ENCODE data around the gene C20orf144.
A peak's percentile ranks its signal among the peaks of the same experiment; 100 is the strongest.

The C20orf144 gene

DNA sequence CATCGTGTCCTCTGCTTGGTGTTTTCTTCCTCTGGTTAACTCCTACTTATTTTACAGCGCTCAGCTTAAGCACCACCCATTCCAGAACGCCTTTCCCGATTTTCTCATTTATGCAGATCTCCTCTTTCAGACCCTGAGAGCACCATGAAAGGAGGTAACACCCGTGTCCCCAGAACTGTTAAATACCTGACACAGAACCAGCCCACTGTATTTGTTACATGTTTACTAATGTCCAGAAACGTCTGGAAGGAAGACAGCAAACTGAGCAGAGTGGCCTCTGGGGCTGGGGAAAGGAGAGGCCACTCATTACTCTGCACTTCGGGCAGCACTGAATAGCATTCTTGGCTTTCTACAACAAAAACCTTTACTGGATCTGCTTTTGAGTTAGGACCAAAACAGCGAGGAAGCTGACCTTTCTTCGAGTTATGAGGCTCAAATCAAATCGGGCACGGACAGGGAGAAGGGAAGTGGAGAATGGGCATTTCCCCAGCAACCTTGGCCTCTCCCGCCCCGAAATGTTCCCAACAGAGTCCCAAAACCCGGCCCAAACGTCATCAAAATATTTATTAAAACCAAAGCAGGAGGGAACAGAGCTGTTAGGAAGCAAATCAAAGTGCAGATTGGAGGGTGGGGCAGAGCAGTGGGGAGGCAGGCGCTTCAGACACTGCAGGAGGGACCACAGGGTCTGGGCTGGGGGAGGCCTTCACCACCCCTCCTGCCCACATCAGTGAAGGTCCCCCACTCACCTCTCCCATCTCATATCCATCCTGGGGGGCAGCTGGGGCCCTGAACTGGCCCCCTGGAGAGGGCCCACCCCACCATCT is 13.2 kb downstream of the C20orf144 start:
- no peak for DNase-seq
- peak overlapping the region; percentile 1 for H3K27ac Mint-ChIP-seq
- no peaks in the 10 kb centered on the region for H3K27me3 Mint-ChIP-seq (ENCODE audit: low read depth, poor library complexity)
- TF ChIP-seq, protein P1, sequence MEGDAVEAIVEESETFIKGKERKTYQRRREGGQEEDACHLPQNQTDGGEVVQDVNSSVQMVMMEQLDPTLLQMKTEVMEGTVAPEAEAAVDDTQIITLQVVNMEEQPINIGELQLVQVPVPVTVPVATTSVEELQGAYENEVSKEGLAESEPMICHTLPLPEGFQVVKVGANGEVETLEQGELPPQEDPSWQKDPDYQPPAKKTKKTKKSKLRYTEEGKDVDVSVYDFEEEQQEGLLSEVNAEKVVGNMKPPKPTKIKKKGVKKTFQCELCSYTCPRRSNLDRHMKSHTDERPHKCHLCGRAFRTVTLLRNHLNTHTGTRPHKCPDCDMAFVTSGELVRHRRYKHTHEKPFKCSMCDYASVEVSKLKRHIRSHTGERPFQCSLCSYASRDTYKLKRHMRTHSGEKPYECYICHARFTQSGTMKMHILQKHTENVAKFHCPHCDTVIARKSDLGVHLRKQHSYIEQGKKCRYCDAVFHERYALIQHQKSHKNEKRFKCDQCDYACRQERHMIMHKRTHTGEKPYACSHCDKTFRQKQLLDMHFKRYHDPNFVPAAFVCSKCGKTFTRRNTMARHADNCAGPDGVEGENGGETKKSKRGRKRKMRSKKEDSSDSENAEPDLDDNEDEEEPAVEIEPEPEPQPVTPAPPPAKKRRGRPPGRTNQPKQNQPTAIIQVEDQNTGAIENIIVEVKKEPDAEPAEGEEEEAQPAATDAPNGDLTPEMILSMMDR (IDR thresholded peaks at IDR 0.05) = no peak
- H3K4me3 Mint-ChIP-seq = peak overlapping the region; percentile 80
- no peaks in the 10 kb centered on the region for H3K9me3 Mint-ChIP-seq
- peaks cover 30% of the 10 kb centered on the region for H3K36me3 Mint-ChIP-seq (ENCODE audit: low read depth)
- H3K4me1 Mint-ChIP-seq = peaks cover 42% of the 10 kb centered on the region

DNA sequence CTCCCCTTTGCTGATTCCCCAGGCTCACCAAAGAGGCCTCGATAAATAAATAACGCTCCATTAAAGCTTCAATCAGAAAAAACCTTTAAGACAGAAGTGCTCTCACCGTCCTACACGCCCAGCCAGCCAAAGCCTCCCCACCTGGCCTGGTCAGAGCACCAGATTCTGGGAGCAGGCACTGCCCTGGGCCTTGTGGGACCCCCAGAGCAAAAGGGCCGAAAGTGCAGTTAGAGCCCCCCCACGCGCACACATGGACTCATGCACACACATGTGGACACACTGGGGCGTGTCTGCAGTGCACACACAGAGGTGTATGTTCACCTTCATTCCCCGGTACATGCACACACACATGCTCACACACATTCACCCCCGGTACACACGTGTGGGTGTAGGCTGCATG is 14.0 kb downstream of the C20orf144 start:
- Mint-ChIP-seq H3K27ac (no peak overlapping the region), H3K9me3 (no peaks in the 10 kb centered on the region), H3K36me3 (ENCODE audit: low read depth) (peaks cover 30% of the 10 kb centered on the region), H3K27me3 (ENCODE audit: low read depth, poor library complexity) (no peaks in the 10 kb centered on the region), H3K4me3 (no peak overlapping the region), H3K4me1 (peaks cover 42% of the 10 kb centered on the region)
- DNase-seq = no peak
- TF ChIP-seq, protein P1 (IDR thresholded peaks at IDR 0.05) = no peak

DNA sequence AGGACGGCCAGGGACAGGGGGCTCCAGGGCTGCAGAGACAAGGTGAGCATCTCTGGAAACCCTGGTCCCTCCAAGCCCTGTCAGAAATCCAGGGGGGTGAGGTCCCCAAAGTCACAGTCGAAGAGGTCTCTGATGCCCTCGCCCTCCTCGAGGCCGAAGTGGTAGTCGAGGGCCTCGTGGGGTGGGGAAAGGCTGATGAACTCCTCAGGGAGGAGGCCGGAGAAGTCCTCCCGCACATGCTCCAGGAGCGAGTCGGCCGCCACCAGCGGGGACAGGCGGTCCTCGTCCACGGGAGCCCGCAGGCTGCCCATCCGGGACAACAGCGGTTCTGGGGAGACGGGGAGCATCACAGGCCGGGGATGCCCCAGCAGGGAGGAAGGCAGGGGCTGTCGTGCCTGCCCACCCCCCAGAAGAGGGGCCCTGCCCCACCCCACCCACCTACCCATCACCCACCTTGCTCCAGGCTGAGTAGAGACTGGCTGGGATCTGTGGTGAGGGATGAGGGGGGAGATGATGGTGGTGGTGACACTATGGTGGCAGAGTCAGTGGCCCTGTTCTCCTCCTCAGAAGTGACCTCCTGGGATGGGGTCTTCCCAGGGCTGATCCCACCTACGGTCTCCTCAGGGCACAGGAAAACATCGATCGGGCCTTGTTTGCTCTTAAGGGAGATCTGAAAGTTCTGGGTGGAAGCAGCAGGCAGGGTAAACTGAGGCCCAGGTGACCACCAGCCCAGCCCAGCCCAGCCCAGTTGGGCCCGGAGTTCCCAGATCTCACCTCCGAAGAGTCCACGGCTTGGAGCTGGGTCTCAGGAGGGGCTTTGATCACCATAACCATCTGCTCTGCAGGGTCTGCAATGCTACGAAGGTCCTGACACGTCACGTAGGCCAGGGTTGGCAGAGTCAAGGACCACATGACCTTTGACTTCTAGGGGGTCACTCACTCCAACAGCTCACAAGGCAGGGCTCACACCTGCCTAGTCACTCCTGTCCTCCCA is 14.8 kb downstream of the C20orf144 start:
- Mint-ChIP-seq H3K9me3 (no peaks in the 10 kb centered on the region), H3K27ac (no peak overlapping the region), H3K4me1 (peaks cover 46% of the 10 kb centered on the region), H3K36me3 (ENCODE audit: low read depth) (peaks cover 29% of the 10 kb centered on the region), H3K4me3 (no peak overlapping the region), H3K27me3 (ENCODE audit: low read depth, poor library complexity) (peaks cover 2% of the 10 kb centered on the region)
- TF ChIP-seq, protein P1 (IDR thresholded peaks at IDR 0.05) = no peak
- DNase-seq = no peak

DNA sequence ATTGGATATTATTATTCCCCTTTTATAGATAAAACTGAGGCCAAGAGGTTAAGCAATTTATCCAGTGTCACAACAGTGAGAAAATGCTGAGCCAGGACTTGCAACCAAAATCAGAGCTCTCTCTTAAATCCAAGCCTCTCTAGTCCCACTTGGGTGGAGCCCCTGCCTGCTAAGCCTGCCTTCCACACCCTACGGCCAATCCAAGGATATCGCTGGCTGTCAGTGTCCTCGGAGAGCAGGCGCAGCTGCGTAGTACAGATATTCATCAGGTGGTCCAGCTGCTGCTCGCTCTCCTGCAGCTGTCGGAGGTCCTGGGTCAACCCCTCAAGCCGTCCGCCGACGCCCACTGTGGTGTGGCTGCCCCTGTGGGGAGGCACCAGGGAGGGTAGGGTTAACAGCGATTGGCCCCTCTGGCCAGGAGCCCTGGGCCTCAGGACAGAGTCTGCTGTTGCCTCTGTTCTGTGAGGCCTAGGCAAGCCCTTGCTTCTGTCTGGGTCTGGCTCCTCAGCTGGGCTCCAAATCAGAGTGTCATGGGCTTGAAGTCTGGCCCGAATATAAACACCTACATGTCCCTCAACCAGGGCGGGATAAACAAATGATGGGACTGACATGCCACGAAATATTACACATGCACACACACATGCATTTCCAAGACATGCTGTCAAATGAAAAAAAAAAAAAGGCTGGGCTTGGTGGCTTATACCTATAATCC is 16.0 kb downstream of the C20orf144 start:
- H3K36me3 Mint-ChIP-seq (ENCODE audit: low read depth) = peaks cover 27% of the 10 kb centered on the region
- TF ChIP-seq, protein P1 (IDR thresholded peaks at IDR 0.05) = no peak
- H3K27me3 Mint-ChIP-seq (ENCODE audit: low read depth, poor library complexity) = peaks cover 2% of the 10 kb centered on the region
- peaks cover 46% of the 10 kb centered on the region for H3K4me1 Mint-ChIP-seq
- H3K27ac Mint-ChIP-seq = no peak overlapping the region
- no peaks in the 10 kb centered on the region for H3K9me3 Mint-ChIP-seq
- DNase-seq = no peak
- no peak overlapping the region for H3K4me3 Mint-ChIP-seq

DNA sequence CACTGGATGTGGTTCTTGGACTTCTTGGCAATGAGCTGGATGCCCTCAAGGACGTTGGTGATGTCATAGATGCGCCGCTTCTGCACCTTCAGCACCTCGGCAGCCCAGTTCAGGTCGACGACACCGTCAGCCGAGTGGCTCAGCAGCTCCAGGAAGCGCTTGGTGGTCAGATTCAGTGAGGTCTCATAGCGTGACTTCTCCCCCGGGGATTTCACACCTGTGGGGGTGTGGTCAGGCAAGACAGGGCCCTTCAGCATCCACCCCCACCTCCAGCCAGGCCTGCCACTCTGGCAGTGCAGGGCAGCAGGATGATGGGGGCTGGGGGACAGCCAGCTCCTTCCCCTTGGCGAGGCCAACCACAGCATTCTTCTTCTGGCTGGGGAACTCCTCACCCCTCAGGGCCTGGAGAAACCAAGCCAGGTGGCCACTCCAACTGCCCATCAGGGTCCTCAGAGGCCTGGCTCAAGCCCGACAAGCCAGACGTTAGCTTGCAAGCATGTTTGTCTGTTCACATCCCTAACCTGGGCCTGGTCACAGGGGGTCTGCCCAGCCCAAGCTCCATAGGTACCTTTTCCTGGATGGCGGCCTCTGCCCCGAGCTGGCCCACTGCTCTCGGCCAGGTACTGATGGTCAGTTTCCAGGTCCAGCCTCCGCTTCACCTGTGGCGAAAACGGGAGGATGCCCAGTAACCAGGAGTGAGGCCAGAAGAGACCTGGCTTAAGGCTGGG is 17.8 kb downstream of the C20orf144 start:
- Mint-ChIP-seq H3K4me3 (no peak overlapping the region), H3K9me3 (no peaks in the 10 kb centered on the region), H3K27ac (no peak overlapping the region), H3K4me1 (peaks cover 44% of the 10 kb centered on the region), H3K36me3 (ENCODE audit: low read depth) (peaks cover 27% of the 10 kb centered on the region), H3K27me3 (ENCODE audit: low read depth, poor library complexity) (peaks cover 2% of the 10 kb centered on the region)
- no peak for DNase-seq
- TF ChIP-seq, protein P1 (IDR thresholded peaks at IDR 0.05) = no peak

Data from nephron progenitor cell (in vitro differentiated cells).